Measurements from ENCODE around the gene PHF20.
"Not testable (repeated sequence)": the region's sequence is repeated elsewhere in the genome, so short reads cannot be mapped to it uniquely, and the experiment has no call there.

The PHF20 gene

GRCh38 chr20:35953387-35954199 lies 181.8 kb downstream of the PHF20 start:
- Histone ChIP-seq H3K27ac (ENCODE audit: low read depth, low read length) (peak overlapping the region; percentile 95), H3K9me3 (ENCODE audit: control insufficient read depth in 5 of 5, low read length in 5 of 5) (no peaks in the 10 kb centered on the region), H3K9ac (ENCODE audit: low read length in 5 of 5) (peak overlapping the region; percentile 96 to 100 (median 99)), H3K27me3 (ENCODE audit: control insufficient read depth in 5 of 5, insufficient read depth in 4 of 5, low read length in 5 of 5) (no peaks in the 10 kb centered on the region), H3K4me3 (ENCODE audit: low read depth in 1 of 5, low read length in 5 of 5) (peak overlapping the region; percentile 80 to 97 (median 92)), H3K36me3 (ENCODE audit: control insufficient read depth in 5 of 5, insufficient read depth in 5 of 5, low read length in 5 of 5) (peaks cover 0 to 5% (median 3%) of the 10 kb centered on the region in 5 donors), H3K4me1 (ENCODE audit: control insufficient read depth in 5 of 5, insufficient read depth in 5 of 5, low read length in 5 of 5) (peaks cover 6 to 30% (median 26%) of the 10 kb centered on the region in 5 donors)

GRCh38 chr20:35954200-35954906 lies 182.5 kb downstream of the PHF20 start, which contains the start of gene SCAND1:
Gene SCAND1, minus strand, starts transcription at chr20:35954502. Its CDS starts 218 bp downstream, at chr20:35954284.
- no peaks in the 10 kb centered on the region for H3K36me3 ChIP-seq (ENCODE audit: control insufficient read depth in 5 of 5, insufficient read depth in 5 of 5, low read length in 5 of 5)
- peak within 1 kb of the TSS; percentile 96 to 100 (median 99) for H3K9ac ChIP-seq (ENCODE audit: low read length in 5 of 5)
- H3K27ac ChIP-seq (ENCODE audit: low read depth, low read length), result peak within 1 kb of the TSS; percentile 95
- H3K4me3 ChIP-seq (ENCODE audit: low read depth in 1 of 5, low read length in 5 of 5), result peak within 1 kb of the TSS; percentile 92 to 98 (median 97)
- H3K27me3 ChIP-seq (ENCODE audit: control insufficient read depth in 5 of 5, insufficient read depth in 4 of 5, low read length in 5 of 5), result no peaks in the 10 kb centered on the region
- no peaks in the 10 kb centered on the region for H3K9me3 ChIP-seq (ENCODE audit: control insufficient read depth in 5 of 5, low read length in 5 of 5)
- peaks cover 6 to 30% (median 26%) of the 10 kb centered on the region in 5 donors for H3K4me1 ChIP-seq (ENCODE audit: control insufficient read depth in 5 of 5, insufficient read depth in 5 of 5, low read length in 5 of 5)

- Histone ChIP-seq H3K9ac (ENCODE audit: low read length in 5 of 5) (peak overlapping the region; percentile 77 to 100 (median 97)), H3K27me3 (ENCODE audit: control insufficient read depth in 5 of 5, insufficient read depth in 4 of 5, low read length in 5 of 5) (no peaks in the 10 kb centered on the region), H3K27ac (ENCODE audit: low read depth, low read length) (peak overlapping the region; percentile 95), H3K4me1 (ENCODE audit: control insufficient read depth in 5 of 5, insufficient read depth in 5 of 5, low read length in 5 of 5) (peaks cover 6 to 30% (median 26%) of the 10 kb centered on the region in 5 donors), H3K9me3 (ENCODE audit: control insufficient read depth in 5 of 5, low read length in 5 of 5) (no peaks in the 10 kb centered on the region), H3K36me3 (ENCODE audit: control insufficient read depth in 5 of 5, insufficient read depth in 5 of 5, low read length in 5 of 5) (no peaks in the 10 kb centered on the region), H3K4me3 (ENCODE audit: low read depth in 1 of 5, low read length in 5 of 5) (peak overlapping the region; percentile 92 to 98 (median 97))
Measured at GRCh38 chr20:35954907-35955251, 183.1 kb downstream of the PHF20 start.

- Histone ChIP-seq H3K36me3 (ENCODE audit: control insufficient read depth in 5 of 5, insufficient read depth in 5 of 5, low read length in 5 of 5) (no peaks in the 10 kb centered on the region), H3K9me3 (ENCODE audit: control insufficient read depth in 5 of 5, low read length in 5 of 5) (no peaks in the 10 kb centered on the region), H3K27ac (ENCODE audit: low read depth, low read length) (no peak overlapping the region), H3K9ac (ENCODE audit: low read length in 5 of 5) (no peak overlapping the region), H3K4me3 (ENCODE audit: low read depth in 1 of 5, low read length in 5 of 5) (no peak overlapping the region), H3K27me3 (ENCODE audit: control insufficient read depth in 5 of 5, insufficient read depth in 4 of 5, low read length in 5 of 5) (no peaks in the 10 kb centered on the region), H3K4me1 (ENCODE audit: control insufficient read depth in 5 of 5, insufficient read depth in 5 of 5, low read length in 5 of 5) (peaks cover 6 to 30% (median 26%) of the 10 kb centered on the region in 5 donors)
Measured at GRCh38 chr20:35956616-35957015, 184.8 kb downstream of the PHF20 start.

GRCh38 chr20:35959291-35959690 lies 187.5 kb downstream of the PHF20 start:
- not testable (repeated sequence) for H3K27ac ChIP-seq (ENCODE audit: low read depth, low read length); H3K27me3 ChIP-seq (ENCODE audit: control insufficient read depth in 5 of 5, insufficient read depth in 4 of 5, low read length in 5 of 5); H3K9me3 ChIP-seq (ENCODE audit: control insufficient read depth in 5 of 5, low read length in 5 of 5); H3K36me3 ChIP-seq (ENCODE audit: control insufficient read depth in 5 of 5, insufficient read depth in 5 of 5, low read length in 5 of 5); H3K4me3 ChIP-seq (ENCODE audit: low read depth in 1 of 5, low read length in 5 of 5); H3K9ac ChIP-seq (ENCODE audit: low read length in 5 of 5)
- H3K4me1 ChIP-seq (ENCODE audit: control insufficient read depth in 5 of 5, insufficient read depth in 5 of 5, low read length in 5 of 5), result peaks cover 0 to 11% (median 10%) of the 10 kb centered on the region in 5 donors

GRCh38 chr20:35963878-35964277 lies 192.1 kb downstream of the PHF20 start:
- no peaks in the 10 kb centered on the region for H3K4me1 ChIP-seq (ENCODE audit: control insufficient read depth in 5 of 5, insufficient read depth in 5 of 5, low read length in 5 of 5)
- no peaks in the 10 kb centered on the region for H3K36me3 ChIP-seq (ENCODE audit: control insufficient read depth in 5 of 5, insufficient read depth in 5 of 5, low read length in 5 of 5)
- H3K4me3 ChIP-seq (ENCODE audit: low read depth in 1 of 5, low read length in 5 of 5), result no peak overlapping the region
- H3K9me3 ChIP-seq (ENCODE audit: control insufficient read depth in 5 of 5, low read length in 5 of 5), result no peaks in the 10 kb centered on the region
- H3K27ac ChIP-seq (ENCODE audit: low read depth, low read length), result no peak overlapping the region
- no peaks in the 10 kb centered on the region for H3K27me3 ChIP-seq (ENCODE audit: control insufficient read depth in 5 of 5, insufficient read depth in 4 of 5, low read length in 5 of 5)
- H3K9ac ChIP-seq (ENCODE audit: low read length in 5 of 5), result no peak overlapping the region

GRCh38 chr20:35967979-35968640 lies 196.3 kb downstream of the PHF20 start, which contains the start of gene CNBD2:
Gene CNBD2, plus strand, starts transcription at chr20:35968590. Its CDS starts 173 bp downstream, at chr20:35968763.
- Histone ChIP-seq H3K36me3 (ENCODE audit: control insufficient read depth in 5 of 5, insufficient read depth in 5 of 5, low read length in 5 of 5) (no peaks in the 10 kb centered on the region), H3K27ac (ENCODE audit: low read depth, low read length) (no peak within 1 kb of the TSS), H3K4me1 (ENCODE audit: control insufficient read depth in 5 of 5, insufficient read depth in 5 of 5, low read length in 5 of 5) (no peaks in the 10 kb centered on the region), H3K27me3 (ENCODE audit: control insufficient read depth in 5 of 5, insufficient read depth in 4 of 5, low read length in 5 of 5) (no peaks in the 10 kb centered on the region), H3K9me3 (ENCODE audit: control insufficient read depth in 5 of 5, low read length in 5 of 5) (peaks cover 0 to 7% (median 0%) of the 10 kb centered on the region in 5 donors), H3K9ac (ENCODE audit: low read length in 5 of 5) (no peak within 1 kb of the TSS), H3K4me3 (ENCODE audit: low read depth in 1 of 5, low read length in 5 of 5) (no peak within 1 kb of the TSS)

GRCh38 chr20:35968930-35969329 lies 197.1 kb downstream of the PHF20 start:
- Histone ChIP-seq H3K36me3 (ENCODE audit: control insufficient read depth in 5 of 5, insufficient read depth in 5 of 5, low read length in 5 of 5) (no peaks in the 10 kb centered on the region), H3K27ac (ENCODE audit: low read depth, low read length) (no peak overlapping the region), H3K4me3 (ENCODE audit: low read depth in 1 of 5, low read length in 5 of 5) (no peak overlapping the region), H3K9ac (ENCODE audit: low read length in 5 of 5) (no peak overlapping the region), H3K4me1 (ENCODE audit: control insufficient read depth in 5 of 5, insufficient read depth in 5 of 5, low read length in 5 of 5) (no peaks in the 10 kb centered on the region), H3K9me3 (ENCODE audit: control insufficient read depth in 5 of 5, low read length in 5 of 5) (peaks cover 0 to 7% (median 0%) of the 10 kb centered on the region in 5 donors), H3K27me3 (ENCODE audit: control insufficient read depth in 5 of 5, insufficient read depth in 4 of 5, low read length in 5 of 5) (no peaks in the 10 kb centered on the region)

- Histone ChIP-seq H3K4me3 (ENCODE audit: low read depth in 1 of 5, low read length in 5 of 5) (no peak overlapping the region), H3K9ac (ENCODE audit: low read length in 5 of 5) (no peak overlapping the region), H3K36me3 (ENCODE audit: control insufficient read depth in 5 of 5, insufficient read depth in 5 of 5, low read length in 5 of 5) (no peaks in the 10 kb centered on the region), H3K9me3 (ENCODE audit: control insufficient read depth in 5 of 5, low read length in 5 of 5) (peaks cover 0 to 7% (median 0%) of the 10 kb centered on the region in 5 donors), H3K27ac (ENCODE audit: low read depth, low read length) (no peak overlapping the region), H3K27me3 (ENCODE audit: control insufficient read depth in 5 of 5, insufficient read depth in 4 of 5, low read length in 5 of 5) (no peaks in the 10 kb centered on the region), H3K4me1 (ENCODE audit: control insufficient read depth in 5 of 5, insufficient read depth in 5 of 5, low read length in 5 of 5) (peaks cover 0 to 1% (median 0%) of the 10 kb centered on the region in 5 donors)
Measured at GRCh38 chr20:35971981-35972380, 200.2 kb downstream of the PHF20 start.
